ENCODE data around the gene VPS37C. TPM values are rescaled to one million over a fixed set of nuclear protein-coding genes. Genes with fewer than 3 reads are reported as not detected.

The VPS37C gene
- total RNA-seq, 4 donors from 2014 or later = 28.9 to 56.9 (median 40.3) TPM

DNA sequence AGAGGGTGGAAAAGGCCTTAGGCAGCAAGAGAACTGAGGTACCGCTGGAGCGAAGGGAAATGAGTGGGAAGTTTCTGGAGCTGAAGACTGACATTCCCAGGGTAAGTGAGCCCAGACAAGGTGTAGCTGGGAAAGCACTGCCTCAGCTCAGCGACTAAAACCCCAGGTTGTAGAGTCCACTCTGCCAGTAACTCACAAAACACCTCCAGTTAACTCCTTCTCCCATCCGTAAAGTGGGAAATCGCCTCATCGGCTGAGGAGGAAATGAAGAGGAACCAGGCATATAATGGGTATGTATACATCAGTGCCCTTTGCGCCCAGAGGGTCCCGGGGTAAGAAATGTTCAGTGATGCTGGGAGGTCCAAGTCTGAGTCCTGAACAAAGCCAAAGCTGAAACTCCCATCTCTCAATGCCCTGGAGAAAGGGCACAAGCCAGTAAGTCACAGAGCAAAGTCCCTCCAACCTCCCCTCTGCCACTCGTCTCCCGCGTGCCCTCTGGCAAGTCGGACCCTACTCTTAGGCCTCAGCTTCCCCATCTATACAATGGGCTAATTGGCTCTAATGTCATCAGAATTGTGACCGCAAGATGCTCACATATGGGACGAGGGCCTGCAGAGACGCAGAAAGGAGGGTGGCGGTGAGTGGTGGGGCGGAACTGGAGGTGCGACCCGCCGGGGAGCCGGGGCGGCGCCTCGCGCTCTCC, 588 bp downstream of the VPS37C start:
- H3K4me3 ChIP-seq = peak overlapping the region; percentile 62 to 98 (median 76)
- peaks cover 0 to 39% (median 0%) of the 10 kb centered on the region in 4 donors for H3K4me1 ChIP-seq
- H3K9me3 ChIP-seq = no peaks in the 10 kb centered on the region
- TF ChIP-seq, protein P1, sequence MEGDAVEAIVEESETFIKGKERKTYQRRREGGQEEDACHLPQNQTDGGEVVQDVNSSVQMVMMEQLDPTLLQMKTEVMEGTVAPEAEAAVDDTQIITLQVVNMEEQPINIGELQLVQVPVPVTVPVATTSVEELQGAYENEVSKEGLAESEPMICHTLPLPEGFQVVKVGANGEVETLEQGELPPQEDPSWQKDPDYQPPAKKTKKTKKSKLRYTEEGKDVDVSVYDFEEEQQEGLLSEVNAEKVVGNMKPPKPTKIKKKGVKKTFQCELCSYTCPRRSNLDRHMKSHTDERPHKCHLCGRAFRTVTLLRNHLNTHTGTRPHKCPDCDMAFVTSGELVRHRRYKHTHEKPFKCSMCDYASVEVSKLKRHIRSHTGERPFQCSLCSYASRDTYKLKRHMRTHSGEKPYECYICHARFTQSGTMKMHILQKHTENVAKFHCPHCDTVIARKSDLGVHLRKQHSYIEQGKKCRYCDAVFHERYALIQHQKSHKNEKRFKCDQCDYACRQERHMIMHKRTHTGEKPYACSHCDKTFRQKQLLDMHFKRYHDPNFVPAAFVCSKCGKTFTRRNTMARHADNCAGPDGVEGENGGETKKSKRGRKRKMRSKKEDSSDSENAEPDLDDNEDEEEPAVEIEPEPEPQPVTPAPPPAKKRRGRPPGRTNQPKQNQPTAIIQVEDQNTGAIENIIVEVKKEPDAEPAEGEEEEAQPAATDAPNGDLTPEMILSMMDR (IDR thresholded peaks at IDR 0.05) = no peak
- TF ChIP-seq POLR2A (IDR thresholded peaks at IDR 0.05) = no peak
- H3K36me3 ChIP-seq = no peaks in the 10 kb centered on the region
- no peak for DNase-seq
- H3K27me3 ChIP-seq = no peaks in the 10 kb centered on the region
- H3K27ac ChIP-seq = peak overlapping the region; percentile 88 to 99 (median 92)

DNA sequence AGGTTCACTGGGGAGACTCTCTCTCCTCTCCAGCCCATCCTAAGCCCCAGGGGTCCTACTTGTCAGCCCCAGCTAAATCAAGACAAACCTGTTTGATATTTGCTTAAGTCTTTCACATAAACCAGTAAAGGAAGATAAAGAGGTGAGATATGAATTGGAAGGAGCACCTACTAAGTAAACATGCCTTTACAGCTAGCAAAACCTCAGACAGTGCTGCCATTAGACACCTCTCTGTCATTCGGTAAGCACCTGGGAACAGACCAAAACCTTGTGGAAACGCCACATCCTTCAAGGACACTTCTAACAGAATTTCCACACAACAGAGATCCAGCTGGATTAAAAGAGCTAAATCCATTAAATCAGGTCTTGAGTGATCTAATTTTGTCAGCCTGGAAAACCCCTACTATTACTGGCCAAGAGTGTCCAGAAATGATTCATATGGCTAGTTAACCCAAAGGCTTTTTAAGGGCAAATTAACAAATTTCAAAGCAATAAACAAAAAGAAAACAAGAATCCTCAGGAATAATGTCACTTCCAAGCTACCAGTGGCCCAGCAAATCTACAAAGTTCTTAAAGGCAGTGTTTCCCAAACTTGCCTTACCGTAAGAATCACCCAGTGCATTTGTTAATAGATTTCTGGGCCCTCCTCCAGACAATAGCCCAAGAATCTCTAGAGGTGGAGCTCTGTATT, 2.4 kb downstream of the VPS37C start:
- no peak overlapping the region for H3K4me3 ChIP-seq
- TF ChIP-seq, protein P1 (IDR thresholded peaks at IDR 0.05) = no peak
- no peak for TF ChIP-seq POLR2A (IDR thresholded peaks at IDR 0.05)
- H3K27me3 ChIP-seq = no peaks in the 10 kb centered on the region
- peak overlapping the region; percentile 12 to 51 (median 27) for H3K27ac ChIP-seq
- peak in 1 of 3 donors; percentile 15 for DNase-seq
- no peaks in the 10 kb centered on the region for H3K36me3 ChIP-seq
- H3K4me1 ChIP-seq = peaks cover 0 to 40% (median 0%) of the 10 kb centered on the region in 4 donors
- H3K9me3 ChIP-seq = no peaks in the 10 kb centered on the region

DNA sequence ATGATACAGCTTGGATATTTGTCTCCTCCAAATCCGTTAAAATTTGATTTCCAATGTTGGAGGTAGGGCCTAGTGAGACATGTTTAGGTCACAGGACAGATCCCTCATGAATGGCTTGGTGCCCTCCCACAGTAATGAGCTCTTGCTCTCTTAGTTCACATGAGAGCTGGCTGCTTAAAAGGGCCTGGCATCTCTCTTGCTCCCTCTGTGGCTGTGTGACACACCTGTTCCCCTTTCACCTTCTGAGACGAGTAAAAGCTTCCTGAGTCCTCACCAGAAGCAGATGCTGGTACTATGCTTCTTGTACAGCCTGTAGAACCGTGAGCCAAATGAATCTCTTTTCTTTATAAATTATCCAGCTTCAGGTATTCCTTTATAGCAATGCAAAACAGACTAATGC, 3.5 kb downstream of the VPS37C start:
- DNase-seq = no peak
- TF ChIP-seq, protein P1 (IDR thresholded peaks at IDR 0.05) = peak in 1 of 6 experiments; percentile 5
- no peak for TF ChIP-seq POLR2A (IDR thresholded peaks at IDR 0.05)
- Histone ChIP-seq H3K27me3 (no peaks in the 10 kb centered on the region), H3K4me1 (peaks cover 0 to 50% (median 0%) of the 10 kb centered on the region in 4 donors), H3K36me3 (no peaks in the 10 kb centered on the region), H3K4me3 (no peak overlapping the region), H3K9me3 (no peaks in the 10 kb centered on the region), H3K27ac (peak overlapping the region in 1 of 4 donors; percentile 51)

DNA sequence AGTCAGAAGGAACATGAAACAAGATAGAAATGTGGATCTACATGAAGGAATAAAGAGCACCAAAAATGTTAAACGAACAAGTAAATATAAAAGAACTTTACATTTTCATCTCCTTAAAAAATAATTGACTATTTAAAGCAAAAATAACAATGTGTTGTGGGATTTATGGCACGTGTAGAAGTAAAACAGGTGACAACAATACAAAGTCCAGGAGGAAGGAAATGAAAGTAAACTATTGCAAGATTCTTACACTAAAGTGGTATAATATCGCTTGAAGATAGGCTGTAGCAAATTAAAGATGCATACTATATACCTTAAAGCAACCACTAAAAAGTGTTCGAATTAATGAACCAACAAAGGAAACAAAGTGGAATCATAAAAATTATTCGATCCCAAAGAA, 5.5 kb downstream of the VPS37C start:
- Histone ChIP-seq H3K4me1 (peaks cover 0 to 62% (median 0%) of the 10 kb centered on the region in 4 donors), H3K36me3 (no peaks in the 10 kb centered on the region), H3K27ac (no peak overlapping the region), H3K4me3 (no peak overlapping the region), H3K9me3 (no peaks in the 10 kb centered on the region), H3K27me3 (no peaks in the 10 kb centered on the region)
- no peak for DNase-seq
- TF ChIP-seq, protein P1 (IDR thresholded peaks at IDR 0.05) = no peak
- no peak for TF ChIP-seq POLR2A (IDR thresholded peaks at IDR 0.05)

DNA sequence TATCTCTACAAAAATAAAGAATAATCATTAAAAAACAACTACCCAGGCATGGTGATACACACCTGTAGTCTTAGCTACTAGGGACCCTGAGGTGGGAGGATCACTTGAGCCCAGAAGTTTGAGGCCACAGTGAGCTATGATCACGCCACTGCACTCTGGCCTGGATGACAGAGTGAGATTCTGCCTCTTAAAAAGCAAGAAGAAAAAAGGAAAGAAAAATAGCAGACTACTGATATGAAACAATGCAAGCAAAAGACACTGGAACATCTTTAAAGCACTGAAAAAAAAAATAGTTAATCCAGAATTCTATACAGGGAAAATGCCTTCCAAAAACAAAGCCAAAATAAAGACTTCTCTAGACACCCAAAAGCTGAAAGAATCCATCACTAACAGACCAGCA, 5.9 kb downstream of the VPS37C start:
- Histone ChIP-seq H3K27me3 (no peaks in the 10 kb centered on the region), H3K4me1 (peaks cover 0 to 62% (median under 1%) of the 10 kb centered on the region in 4 donors), H3K9me3 (no peaks in the 10 kb centered on the region), H3K36me3 (no peaks in the 10 kb centered on the region), H3K4me3 (no peak overlapping the region), H3K27ac (no peak overlapping the region)
- no peak for DNase-seq
- no peak for TF ChIP-seq POLR2A (IDR thresholded peaks at IDR 0.05)
- TF ChIP-seq, protein P1 (IDR thresholded peaks at IDR 0.05) = no peak
